ENCODE results near the gene ITPK1.

DNA sequence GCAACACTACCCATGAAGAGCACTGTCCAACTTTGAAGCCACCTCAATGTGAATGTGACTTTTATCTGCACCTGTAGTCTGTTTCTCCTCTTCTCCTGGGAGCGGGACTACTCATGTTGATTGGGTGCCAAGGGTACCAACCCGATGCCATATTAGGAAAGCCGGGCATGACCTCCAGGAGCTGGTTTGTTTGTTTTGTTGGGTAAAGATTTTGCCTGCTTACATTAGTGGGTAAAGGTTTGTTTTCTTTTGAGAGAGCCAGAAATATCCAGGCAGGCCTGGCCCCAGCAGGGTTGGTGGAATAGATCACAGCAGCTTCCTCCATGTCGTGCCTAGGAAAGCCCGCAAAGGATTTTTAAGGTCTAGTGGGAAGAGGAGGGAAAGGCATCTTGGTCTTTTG, 19.7 kb upstream of the ITPK1 start:
- TF ChIP-seq CTCF (conservative IDR thresholded peaks at IDR 0.05) = no peak
- no peak for TF ChIP-seq ZFX (IDR thresholded peaks at IDR 0.05)
